Panc1 (cell line): ENCODE results near the gene LRRC61. TPM values are rescaled to one million over a fixed set of nuclear protein-coding genes. Genes with fewer than 3 reads are reported as not detected.
A peak's percentile ranks its signal among the peaks of the same experiment; 100 is the strongest.

Source experiments
- ATAC-seq: fragments of 200-7000 bp; cut with Tn5 transposase; 2 replicates; pipeline ENCODE4 v1.9.1; 2020; ENCODE audit warnings: mild to moderate bottlenecking, moderate library complexity
- BruUV-seq: library from RNA; stranded (reverse); fragments of 400-500 nt; replicated peaks from 2 replicates; lab custom pipeline; 2021; lab: Mats Ljungman, UMichigan
- CTCF ChIA-PET: fragments of 300-600 bp; sonication (Branson Sonifier 250); formaldehyde crosslinking; loops from one replicate; lab custom pipeline; 2022; ENCODE audit warnings: antibody characterized with exemption; lab: Charles Lee
- POLR2A ChIA-PET: fragments of 300-600 bp; sonication (Branson Sonifier 250); formaldehyde crosslinking; loops from one replicate; lab custom pipeline; 2022; ENCODE audit warnings: antibody characterized with exemption; lab: Charles Lee
- DNase-seq: peaks from one replicate; pipeline ENCODE4 v3.0.0-alpha.2; 2010; ENCODE audit warnings: low read depth, low spot score
- H3K27ac ChIP-seq: 2 replicates; pipeline ENCODE4 v1.5.1; 2011; ENCODE audit warnings: mild to moderate bottlenecking, low read length, inconsistent platforms
- H3K27me3 ChIP-seq: fragments of 200-500 bp; sonication (Bioruptor generic); 2 replicates; pipeline ENCODE4 v1.6.0; 2014; ENCODE audit warnings: low read length, inconsistent platforms; ENCODE audit not compliant: control insufficient read depth, insufficient read depth
- H3K36me3 ChIP-seq: fragments of 200-500 bp; sonication (Bioruptor generic); 2 replicates; pipeline ENCODE4 v1.5.1; 2014; ENCODE audit warnings: inconsistent platforms, mild to moderate bottlenecking, low read length, moderate library complexity; ENCODE audit not compliant: control insufficient read depth, insufficient read depth
- H3K4me1 ChIP-seq: 2 replicates; pipeline ENCODE4 v1.5.1; 2011; ENCODE audit warnings: inconsistent platforms, mild to moderate bottlenecking, low read length, moderate library complexity; ENCODE audit not compliant: control insufficient read depth, insufficient read depth
- H3K4me3 ChIP-seq, 2 experiments: 2 replicates each; pipeline ENCODE4 v1.5.1; 2011 to 2012; ENCODE audit warnings: low read depth in 2 of 2, low read length in 2 of 2, mild to moderate bottlenecking in 2 of 2, inconsistent platforms in 1 of 2, moderate library complexity in 1 of 2
- H3K9me3 ChIP-seq: fragments of 200-500 bp; sonication (Bioruptor generic); 2 replicates; pipeline ENCODE4 v1.5.1; 2014; ENCODE audit warnings: low read depth, mild to moderate bottlenecking, inconsistent platforms, low read length, moderate library complexity; ENCODE audit not compliant: control insufficient read depth, insufficient read depth
- CTCF ChIP-seq: fragments of 450-650 bp; IDR thresholded peaks from 2 replicates; pipeline ENCODE4 v1.5.1; 2017; ENCODE audit warnings: mild to moderate bottlenecking
- POLR2AphosphoS5 ChIP-seq: IDR thresholded peaks from 2 replicates; pipeline ENCODE4 v1.6.1; 2012; ENCODE audit warnings: mild to moderate bottlenecking, low read depth, low read length, moderate library complexity
- REST ChIP-seq, 2 experiments: IDR thresholded peaks; 2 replicates each; pipeline ENCODE4 v1.6.1; 2011 to 2012; ENCODE audit warnings: low read depth in 2 of 2, control low read depth in 1 of 2, low read length in 1 of 2, mild to moderate bottlenecking in 1 of 2, moderate library complexity in 1 of 2; ENCODE audit not compliant: insufficient read depth in 1 of 2
- SIN3A ChIP-seq: IDR thresholded peaks from 2 replicates; pipeline ENCODE4 v1.6.1; 2012; ENCODE audit warnings: low read depth, mild to moderate bottlenecking, low read length, moderate library complexity, borderline replicate concordance; ENCODE audit not compliant: insufficient read depth
- TCF7L2 ChIP-seq: IDR thresholded peaks from 2 replicates; pipeline ENCODE4 v1.6.1; 2011; ENCODE audit warnings: mild to moderate bottlenecking, low read depth, low read length, inconsistent platforms
- in situ Hi-C: cut with HindIII; loops from 2 replicates; pipeline ENCODE4 v1.10.0; 2016; ENCODE audit warnings: low sequenced_read_pairs, low pct_unique_long_range_greater_than_20kb
- intact Hi-C: fragments of 100-400 bp; cut with micrococcal nuclease; formaldehyde crosslinking; loops from one replicate; pipeline ENCODE4 v1.10.0; 2022; ENCODE audit not compliant: unreplicated experiment
- total RNA-seq: library from RNA; stranded (reverse); gene quantifications from one replicate; pipeline ENCODE4 v1.2.1, GENCODE V29; 2021; ENCODE audit not compliant: unreplicated experiment

LRRC61 gene
- total RNA-seq, 1 experiment from 2014 or later, result 13.8 TPM

DNA sequence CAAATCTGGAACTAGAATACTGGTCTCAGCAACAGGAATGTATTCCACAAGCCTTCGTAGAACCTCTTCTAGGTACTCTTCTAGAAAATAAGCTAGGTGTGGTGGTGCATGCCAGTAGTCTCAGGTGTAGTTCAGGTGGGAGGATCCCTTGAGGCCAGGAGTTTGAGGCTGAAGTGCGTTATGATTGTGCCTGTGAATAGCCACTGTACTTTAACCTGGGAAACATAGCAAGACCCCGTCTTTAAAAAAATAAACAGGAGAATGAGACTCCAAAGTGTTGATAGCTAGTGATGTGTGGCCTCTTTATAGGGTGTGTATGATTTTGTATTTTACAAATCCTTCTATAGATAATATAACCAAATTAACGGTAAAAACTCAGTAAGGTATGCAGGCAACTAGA is 54.5 kb downstream of the LRRC61 start:
- in situ Hi-C loops, result no loop called here
- Histone ChIP-seq H3K36me3 (peaks cover 4% of the 10 kb centered on the region), H3K27me3 (no peaks in the 10 kb centered on the region), H3K9me3 (no peaks in the 10 kb centered on the region), H3K4me1 (peaks cover 73% of the 10 kb centered on the region), H3K27ac (peak overlapping the region; percentile 98), H3K4me3 (no peak overlapping the region)
- BruUV-seq, result no TSS peak
- no peak for ATAC-seq
- DNase-seq, result no peak
- TF ChIP-seq POLR2AphosphoS5 (no peak), SIN3A (no peak), TCF7L2 (no peak), REST (IDR thresholded peaks at IDR 0.05; ENCODE audit: insufficient read depth in 1 of 2, low read depth in 2 of 2, low read length in 1 of 2) (no peak), CTCF (no peak)
- ChIA-PET CTCF (no interaction called here), POLR2A (interaction anchor here (0.5 to 1.9 kb wide), 3 partner anchors 9 to 22 kb away, joined by 3 to 10 read pairs (median 5); partner anchors contain the start of gene REPIN1)
- intact Hi-C loops, result no loop called here

- no peaks in the 10 kb centered on the region for H3K27me3 ChIP-seq
- TF ChIP-seq CTCF, result no peak
- no peak for TF ChIP-seq REST (IDR thresholded peaks at IDR 0.05; ENCODE audit: insufficient read depth in 1 of 2, low read depth in 2 of 2, low read length in 1 of 2)
- no peak for TF ChIP-seq SIN3A
- TF ChIP-seq TCF7L2, result no peak
- peak; percentile 59 for TF ChIP-seq POLR2AphosphoS5
- ATAC-seq (peak; percentile 32), DNase-seq (no peak)
- in situ Hi-C loops, result no loop called here
- intact Hi-C loops, result no loop called here
- TSS peak; percentile 99 for BruUV-seq
- H3K4me3 ChIP-seq, result peak overlapping the region; percentile 82 to 92
- ChIA-PET POLR2A (interaction anchor here (0.6 to 1.9 kb wide), 3 partner anchors 10 to 821 kb away, joined by 3 to 10 read pairs (median 3); partner anchors contain the start of gene REPIN1), CTCF (interaction anchor here (0.7 kb wide), 1 partner anchor 14 kb away, joined by 6 read pairs; no protein-coding TSS in a partner anchor)
- H3K4me1 ChIP-seq, result peaks cover 74% of the 10 kb centered on the region
- H3K36me3 ChIP-seq, result peaks cover 4% of the 10 kb centered on the region
- H3K27ac ChIP-seq, result peak overlapping the region; percentile 98
- H3K9me3 ChIP-seq, result no peaks in the 10 kb centered on the region
Measured at GRCh38 chr7:150378115-150378852, 55.1 kb downstream of the LRRC61 start.
